Measurements from ENCODE around the gene MYRIP.
"Not testable (repeated sequence)": the region's sequence is repeated elsewhere in the genome, so short reads cannot be mapped to it uniquely, and the experiment has no call there.

MYRIP gene

DNA sequence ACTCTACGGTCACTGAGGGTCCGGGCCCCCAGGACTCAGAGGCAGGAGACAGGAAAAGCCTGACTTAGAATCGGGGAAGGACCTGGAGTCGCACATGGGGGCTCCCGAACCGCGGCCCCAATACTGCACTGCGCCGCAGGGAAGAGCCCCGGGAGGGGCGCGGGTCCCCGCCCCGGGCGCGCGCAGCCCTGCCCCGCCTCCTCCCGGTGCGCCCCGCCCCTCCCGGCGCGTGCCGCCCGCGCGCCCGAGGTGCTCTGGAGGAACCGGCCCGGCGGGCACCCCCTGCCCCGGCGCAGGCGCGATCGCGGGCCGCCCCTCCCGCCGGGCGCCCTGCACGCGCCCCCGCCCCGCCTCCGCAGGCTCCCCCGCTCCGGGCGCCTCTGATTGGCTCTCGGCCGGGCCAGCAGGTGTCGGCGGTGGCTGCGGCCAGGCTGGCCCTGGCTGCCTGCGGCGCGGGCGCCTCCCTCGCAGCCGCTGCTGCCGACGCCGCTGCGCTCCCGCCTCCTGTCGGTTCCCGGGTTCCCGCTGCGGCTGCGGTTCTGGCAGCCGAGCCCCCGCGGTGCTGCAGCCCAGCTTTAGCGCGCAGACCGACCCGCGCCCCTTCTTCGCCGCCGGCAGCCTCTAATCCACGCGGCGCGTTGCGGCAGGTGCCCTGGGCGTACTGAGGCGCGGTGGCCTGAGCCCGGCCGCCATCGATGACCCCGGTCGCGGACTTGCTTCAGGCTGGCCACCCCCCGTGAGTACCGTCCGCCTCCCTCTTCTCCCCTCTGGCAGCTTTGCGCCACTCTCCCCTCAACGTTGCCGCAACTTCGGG, at the start of gene MYRIP:
MYRIP (plus strand) TSS at position 429 of the 814 bp plus-strand sequence. CDS start 91,208 bp downstream, outside the sequence.
- DNase-seq = no peak

DNA sequence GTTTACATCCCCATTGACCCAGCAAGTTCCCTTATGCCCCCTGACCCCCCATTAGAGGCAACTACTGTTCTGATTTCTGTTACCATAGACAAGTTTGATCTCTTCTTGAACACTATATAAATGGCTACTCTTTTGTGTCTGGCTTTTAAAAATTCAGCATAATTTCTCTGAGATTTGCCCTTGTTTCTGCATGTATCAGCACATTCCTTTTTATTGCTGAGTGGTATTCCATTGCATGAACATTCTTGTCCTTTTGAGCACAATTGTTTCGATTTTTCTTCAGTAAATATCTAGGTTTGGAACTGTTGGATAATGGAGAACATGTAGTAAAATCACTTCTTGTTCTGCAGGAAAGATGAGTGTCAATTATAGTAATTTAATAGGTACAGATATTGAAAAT, 49.1 kb upstream of the MYRIP start:
- no peak for DNase-seq

DNA sequence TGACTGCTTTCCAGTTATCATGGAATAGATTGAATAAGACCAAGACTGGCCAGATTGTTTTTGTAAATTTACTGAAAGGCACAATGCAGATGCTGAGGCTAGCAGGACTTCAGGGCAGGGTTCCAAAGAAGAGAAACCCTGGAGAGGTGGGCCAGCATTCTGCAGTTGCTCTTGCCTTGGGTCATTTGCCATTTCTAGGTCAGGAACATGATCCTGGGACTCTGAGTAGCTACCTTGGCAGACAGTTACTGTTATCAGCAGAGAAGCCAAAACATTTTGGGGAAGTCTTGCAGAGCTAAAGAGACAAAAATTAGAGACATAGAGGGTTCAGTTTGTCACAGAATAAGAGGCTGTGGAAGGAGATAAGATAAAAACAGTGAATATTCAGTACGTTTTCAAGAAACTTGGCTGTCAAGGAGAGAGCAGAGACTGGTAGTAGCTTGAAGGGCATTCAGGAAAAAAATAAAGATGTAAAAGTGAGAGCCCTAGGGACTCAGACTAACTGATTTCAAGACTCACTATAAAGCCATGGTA, 46.8 kb upstream of the MYRIP start:
- no peak for DNase-seq

DNA sequence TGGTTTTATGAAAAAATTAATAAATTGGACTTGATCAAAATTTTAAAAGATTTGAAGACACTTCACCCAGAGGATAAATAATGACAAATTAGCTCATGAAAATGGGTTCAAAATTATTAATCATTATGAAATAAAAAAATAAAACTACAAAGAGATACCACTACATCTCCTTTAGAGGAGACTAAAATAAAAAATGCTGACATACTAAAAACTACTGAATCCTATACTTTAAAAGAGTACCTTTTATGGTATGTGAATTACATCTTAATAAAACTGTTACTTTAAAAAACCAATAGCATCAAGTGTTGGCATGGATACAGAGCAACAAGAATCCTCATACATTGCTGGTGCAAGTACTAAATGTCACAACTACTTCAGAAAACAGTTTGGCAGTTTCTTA, 46.0 kb upstream of the MYRIP start:
- no peak for DNase-seq

DNA sequence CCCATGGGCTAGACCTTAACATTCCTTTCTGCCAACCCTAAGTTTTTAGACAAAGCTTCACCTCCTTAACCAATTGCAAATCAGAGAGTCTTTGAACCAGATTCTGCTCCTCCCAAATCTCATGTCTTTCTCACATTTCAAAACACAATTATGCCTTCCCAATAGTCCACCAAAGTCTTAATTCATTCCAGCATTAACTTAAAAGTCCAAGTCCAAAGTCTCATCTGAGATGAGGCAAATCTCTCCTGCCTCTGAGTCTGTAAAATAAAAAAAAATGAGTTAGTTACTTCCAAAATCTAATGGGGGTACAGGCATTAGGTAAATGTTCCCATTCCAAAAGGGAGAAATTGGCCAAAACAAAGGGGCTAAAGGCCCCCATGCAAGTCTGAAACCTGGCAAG, 43.8 kb upstream of the MYRIP start:
- DNase-seq = no peak

DNA sequence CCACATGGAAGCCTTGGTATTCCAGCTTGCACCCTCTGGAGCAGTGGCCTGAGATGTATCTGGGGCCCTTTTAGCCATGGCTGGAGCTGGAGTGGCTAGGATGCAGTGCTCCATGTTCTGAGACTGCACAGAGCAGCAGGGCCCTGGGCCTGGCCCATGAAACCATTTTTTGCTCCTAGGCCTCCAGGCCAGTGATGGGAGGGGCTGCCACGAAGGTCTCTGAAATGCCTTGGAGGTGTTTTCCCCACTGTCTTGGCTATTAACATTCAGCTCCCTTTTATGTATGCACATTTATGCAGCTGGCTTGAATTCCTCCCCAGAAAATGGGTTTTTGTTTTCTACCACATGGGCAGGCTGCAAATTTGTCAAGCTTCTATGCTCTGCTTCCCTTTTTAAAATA, 43.0 kb upstream of the MYRIP start:
- no peak for DNase-seq

DNA sequence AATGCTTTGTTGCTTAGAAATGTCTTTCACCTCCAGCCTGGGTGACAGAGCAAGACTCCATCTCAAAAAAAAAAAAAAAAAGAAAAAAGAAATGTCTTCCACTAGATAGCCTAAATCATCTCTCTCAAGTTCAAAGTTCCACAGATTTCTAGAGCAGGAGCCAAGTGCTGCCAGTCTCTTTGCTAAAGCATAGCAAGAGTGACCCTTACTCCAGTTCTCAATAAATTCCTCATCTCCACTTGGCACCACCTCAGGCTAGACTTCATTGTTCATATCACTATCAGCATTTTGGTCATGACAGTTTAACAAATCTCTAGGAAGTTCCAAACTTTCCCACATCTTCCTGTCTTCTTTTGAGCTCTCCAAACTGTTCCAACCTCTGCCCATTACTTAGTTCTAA, 42.5 kb upstream of the MYRIP start:
- DNase-seq = not testable (repeated sequence)

DNA sequence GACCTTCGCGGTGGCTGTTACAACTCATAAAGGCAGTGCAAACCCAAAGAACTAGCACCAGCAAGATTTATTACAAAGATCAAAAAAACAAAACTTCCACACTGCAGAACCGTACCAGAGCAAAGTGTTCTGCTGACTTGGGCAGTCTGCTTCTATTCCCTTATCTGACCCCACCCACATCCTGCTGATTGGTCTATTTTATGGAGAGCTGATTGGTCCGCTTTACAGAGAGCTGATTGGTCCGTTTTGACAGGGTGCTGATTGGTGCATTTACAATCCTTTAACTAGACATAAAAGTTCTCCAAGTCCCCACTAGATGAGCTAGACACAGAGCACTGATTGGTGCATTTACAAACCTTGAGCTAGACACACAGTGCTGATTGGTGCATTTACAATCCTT, 31.2 kb upstream of the MYRIP start:
- not testable (repeated sequence) for DNase-seq

DNA sequence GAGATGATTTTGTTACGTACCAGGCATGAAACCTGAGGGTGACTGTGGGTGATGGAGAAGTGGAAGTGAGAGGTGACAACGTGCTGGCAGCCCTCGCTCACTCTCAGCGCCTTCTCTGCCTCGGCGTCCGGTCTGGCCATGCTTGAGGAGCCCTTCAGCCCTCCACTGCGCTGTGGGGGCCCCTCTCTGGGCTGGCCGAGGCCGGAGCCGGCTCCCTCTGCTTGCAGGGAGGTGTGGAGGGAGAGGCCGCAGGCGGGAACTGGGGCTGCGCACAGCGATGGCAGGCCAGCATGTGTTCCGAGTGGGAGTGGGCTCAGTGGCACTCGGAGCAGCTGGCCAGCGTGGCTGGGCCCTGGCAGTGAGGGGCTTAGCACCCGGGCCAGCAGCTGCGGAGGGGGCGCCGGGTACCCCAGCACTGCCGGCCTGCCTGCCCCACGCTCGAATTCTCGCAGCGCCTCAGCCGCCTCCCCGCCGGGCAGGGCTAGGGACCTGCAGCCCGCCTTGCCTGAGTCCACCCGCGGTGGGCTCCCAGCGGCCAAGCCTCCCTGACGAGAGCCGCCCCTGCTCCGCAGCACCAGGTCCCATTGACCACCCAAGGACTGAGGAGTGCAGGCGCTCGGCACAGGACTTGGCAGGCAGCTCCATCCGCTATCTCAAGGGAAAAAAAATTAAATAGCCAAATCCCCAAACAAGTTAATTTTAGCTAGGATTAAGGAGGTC, 29.7 kb upstream of the MYRIP start:
- DNase-seq = no peak

DNA sequence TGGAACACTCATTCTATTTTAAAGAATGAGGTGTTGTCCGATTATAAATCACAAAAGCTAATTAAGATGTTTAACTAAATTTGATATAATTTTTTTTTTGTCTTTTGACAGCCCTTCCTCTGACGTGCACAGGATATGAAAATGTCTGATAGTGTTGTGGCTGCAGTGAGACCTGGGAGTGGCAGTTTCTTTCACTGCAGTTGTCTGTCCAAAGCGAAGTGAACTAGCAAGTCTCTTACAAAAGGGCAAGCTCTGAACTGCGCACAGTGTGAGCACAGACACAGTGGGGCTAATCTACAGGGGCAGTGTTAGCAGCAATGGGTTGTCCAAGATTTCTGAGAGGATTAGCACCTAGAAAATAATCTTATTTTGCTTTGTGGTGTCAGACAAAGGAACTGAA, 29.1 kb upstream of the MYRIP start:
- no peak for DNase-seq

DNA sequence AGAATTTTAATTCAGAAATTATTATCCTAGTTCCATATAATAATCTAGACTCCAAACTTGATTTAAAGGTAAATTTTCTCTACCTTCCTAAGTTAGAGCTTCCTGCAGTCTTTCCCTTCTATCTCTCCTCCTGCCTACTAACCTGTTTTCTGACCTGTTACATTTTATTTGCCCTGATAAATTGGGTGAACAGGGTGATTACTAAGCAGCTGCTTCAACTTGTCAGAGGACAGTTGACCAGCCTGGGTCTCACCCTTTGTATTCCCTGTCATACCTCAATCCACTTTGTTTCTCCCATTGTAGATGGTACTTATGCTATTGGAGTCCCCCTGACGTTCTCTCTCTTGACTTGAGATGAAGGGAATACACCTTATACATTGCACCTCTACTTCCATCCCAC, 28.4 kb upstream of the MYRIP start:
- DNase-seq = no peak

DNA sequence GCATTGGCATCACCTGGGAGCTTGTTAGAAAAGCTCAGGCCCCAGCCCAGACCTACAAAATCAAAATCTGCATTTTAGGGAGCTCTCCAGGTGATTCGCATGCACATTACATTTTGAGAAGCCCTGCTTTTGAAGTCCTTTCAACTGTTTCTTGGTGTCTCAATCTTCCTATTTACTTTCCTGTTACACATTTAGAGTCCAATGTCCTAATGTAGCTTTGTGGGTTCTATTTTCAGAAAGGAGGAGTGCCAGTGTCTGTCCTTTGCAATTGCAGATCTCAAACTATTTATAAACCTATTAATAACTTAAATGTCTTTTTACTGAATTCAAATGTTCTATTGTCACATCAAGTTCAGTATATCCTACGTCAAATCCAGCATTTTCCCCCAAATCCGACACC, 27.8 kb upstream of the MYRIP start:
- DNase-seq = no peak

DNA sequence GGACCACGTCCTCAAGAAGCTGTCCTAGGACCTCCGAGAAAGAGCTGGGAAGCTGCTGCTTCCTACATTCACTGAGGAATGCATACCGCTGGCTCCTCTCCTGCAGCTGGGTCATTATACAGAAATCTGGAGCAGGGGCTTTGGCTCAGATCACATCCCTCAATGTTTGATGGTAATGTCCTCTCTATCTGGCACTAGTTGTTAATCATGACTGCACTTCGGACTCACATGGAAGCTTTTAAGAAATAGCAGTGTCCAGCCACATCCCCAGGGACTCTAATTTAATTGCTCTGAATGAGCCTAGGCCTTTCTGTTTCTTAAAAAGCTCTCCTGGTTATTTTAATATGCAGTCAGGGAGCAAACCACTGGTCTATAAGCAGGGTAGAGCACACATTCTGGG, 25.7 kb upstream of the MYRIP start:
- no peak for DNase-seq

DNA sequence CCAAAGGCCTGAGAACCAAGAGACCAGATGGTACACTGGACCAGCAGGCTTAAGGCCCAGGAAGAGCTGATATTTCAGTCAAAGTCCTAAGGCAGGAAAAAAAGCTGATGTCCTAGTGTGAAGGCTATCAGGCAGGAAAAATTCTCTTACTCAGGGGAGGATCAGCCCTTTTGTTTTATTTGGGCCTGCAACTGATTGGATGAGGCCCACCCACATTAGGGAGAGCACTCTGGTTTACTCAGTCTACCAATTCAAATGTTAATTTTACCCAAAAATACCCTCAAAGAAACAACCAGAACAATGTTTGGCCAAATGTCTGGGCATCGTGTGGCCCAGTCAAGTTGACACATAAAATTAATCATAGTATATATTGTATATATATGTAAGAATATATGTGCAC, 24.5 kb upstream of the MYRIP start:
- DNase-seq = no peak

DNA sequence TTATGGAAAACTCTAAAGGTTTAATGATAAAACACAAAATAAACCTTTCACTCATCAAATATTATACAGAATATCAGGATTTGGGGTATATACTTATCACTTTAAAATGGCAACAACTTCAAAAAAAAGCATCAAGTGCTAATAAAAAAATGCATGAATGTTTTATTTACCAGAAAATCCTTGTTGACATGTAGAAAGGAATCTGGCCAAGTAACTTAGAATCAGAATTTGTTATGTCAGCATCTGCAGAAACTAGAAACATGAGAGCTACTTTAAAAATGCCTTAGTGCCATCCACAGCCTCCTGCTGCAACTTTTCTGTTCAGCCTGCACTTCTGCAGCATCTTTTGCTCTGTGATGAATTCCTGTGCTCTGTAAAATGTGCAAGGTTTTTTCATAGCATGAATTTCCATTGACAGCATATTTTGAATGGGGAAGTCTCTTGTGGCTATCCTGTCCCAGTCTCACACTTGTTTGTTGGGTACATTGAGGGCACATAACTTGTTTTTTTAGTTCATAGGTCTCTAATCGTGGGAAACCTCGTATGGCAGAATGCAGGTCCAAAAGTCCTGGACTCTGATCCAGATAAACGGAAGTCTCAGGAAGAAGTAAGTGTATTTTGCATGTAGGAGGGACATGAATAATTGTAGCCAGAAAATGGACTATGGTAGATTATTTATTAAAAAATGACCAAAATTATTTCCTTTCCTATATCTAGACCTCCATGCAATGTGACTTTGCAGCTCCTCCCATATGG, 21.1 kb upstream of the MYRIP start:
- DNase-seq = no peak

DNA sequence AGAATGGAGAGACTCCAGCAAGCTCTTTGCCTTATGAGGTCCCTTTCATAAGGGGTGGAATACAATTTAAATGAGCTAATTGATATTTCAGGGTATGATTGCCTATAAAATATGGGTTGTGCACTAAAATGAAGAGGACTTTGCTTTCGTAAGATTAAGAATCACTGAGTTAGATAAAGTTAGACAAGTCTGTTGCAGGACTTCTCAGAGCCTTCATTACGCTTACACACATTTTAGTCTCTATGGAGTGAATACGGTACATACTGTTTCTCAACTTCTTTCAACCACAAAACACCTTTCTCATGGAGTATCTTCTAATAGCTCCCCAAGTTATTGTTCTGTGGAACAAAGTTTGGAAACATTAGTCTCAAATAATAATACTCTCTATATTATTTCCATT, 17.8 kb upstream of the MYRIP start:
- no peak for DNase-seq

DNA sequence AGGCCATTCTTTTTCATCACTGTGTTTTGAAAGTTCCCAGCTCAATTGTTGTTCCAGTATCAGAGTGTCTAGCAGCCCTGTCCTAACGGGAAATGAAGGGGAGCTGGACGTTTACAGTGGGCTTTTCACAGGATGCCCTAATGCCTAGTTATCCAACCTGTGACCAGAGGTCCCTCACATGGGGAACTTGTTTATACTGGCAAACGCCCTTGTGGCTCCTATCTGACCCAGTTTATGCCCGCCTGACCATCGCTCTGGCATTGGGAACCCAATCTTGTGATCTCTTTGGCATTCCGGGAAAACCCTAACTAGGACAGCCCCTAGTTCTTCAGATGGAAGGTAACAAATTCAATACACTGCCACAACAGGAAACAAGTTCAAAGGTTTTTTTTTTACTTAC, 14.5 kb upstream of the MYRIP start:
- no peak for DNase-seq

DNA sequence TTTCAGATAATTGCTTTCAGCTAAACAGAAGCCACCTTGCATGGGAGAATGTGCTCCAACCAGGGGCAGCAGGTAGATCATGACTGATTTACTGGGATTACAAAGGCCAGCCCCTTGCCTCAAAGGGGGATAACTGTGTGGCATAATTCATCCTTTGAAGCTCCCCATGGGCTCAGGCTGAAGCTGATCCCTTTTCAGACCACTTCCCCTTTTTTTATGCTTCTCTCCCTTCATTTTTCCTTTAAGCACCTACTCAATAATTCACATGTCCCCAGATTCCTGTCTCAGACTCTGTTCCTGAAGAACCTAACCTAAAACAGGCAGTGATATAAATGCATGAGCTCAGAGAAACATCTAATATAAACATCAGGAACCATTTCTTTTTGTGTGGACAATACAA, 8.2 kb upstream of the MYRIP start:
- no peak for DNase-seq

DNA sequence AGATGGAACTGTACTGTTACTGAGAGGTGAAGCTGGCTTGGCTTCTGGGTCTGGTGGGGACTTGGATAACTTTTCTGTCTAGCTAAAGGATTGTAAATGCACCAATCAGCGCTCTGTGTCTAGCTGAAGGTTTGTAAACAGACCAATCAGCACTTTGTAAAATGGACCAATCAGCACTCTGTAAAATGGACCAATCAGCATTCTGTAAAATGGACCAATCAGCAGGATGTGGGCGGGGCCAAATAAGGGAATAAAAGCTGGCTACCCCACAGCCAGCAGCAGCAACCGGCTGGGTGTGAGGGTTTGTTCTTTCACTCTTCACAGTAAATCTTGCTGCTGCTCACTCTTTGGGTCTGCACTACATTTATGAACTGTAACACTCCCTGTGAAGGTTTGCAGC, 6.9 kb upstream of the MYRIP start:
- DNase-seq = not testable (repeated sequence)

DNA sequence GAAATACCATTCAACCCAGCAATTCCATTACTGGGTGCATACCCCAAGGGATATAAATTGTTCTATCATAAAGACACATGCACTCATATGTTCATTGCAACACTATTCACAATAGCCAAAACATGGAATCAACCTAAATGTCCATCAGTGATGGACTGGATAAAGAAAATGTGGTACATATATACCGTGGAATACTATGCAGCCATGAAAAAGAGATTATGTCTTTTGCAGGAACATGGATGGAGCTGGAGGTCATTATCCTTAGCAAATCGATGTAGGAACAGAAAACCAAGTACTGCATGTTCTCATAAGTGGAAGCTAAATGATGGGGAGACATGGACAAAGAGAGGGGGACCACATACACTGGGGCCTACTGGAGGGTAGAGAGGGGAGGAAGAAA, 5.5 kb upstream of the MYRIP start:
- no peak for DNase-seq

DNA sequence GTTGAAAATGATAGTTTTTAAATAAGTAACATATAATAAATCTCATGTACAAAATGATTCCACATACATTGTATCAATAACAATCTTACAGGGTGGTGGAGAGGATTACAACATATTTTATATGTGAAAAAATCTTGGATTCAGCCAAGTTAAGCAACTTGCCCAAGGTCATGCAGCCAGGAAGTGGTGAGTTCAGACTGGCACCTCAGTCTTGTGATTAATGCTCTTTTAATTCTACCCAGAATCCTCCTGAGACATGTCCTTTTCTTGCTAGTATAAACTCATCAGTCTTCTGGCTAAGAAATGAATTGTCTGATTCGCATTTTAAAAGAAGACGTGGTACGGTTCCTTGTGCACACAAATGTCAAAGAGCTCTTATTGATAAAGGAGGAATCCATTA, 4.5 kb upstream of the MYRIP start:
- DNase-seq = no peak

DNA sequence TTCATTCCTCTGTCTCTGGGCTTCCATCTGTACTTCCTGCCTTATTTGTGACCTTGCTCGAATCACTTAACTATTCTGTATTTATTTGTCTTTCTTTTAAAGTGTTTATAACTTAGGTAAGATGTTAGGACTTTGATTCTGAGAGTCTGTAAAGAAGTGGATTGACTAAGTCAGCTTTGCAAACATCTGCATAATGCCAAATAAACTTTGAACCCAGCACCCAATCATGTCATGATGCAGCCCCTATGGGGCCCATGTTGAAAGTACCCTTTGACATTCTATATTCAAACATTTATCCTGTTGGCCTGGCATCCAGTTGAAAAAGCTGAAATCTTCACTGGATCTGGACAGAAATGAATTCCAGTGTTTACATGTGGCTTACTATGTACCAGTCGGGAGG, 3.8 kb upstream of the MYRIP start:
- DNase-seq = no peak

DNA sequence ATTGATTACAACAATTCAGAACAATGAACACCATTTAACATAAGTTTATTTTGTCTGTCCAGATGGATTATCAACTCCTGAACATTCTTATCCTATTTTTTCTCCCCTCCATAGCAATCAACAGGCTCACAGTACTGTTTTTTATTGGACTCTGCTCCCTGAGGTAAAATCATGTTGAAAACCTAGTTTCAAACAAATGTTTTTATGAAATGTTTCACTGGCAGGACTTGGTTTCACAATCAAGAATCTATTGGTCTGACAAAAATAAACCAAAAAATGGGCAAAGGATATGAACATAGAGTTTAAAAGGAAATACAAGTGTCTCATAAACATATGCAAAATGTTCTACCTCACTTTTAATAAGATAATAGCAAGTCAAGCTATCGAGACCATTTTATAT, 2.6 kb upstream of the MYRIP start:
- no peak for DNase-seq
